ENCODE data around the gene CARMIL1.

Gene CARMIL1

GRCh38 chr6:25485821-25486534, 206.8 kb downstream of the CARMIL1 start:
- no peak for DNase-seq

GRCh38 chr6:25486550-25486949, 207.4 kb downstream of the CARMIL1 start:
- DNase-seq: no peak

GRCh38 chr6:25487012-25487411, 207.8 kb downstream of the CARMIL1 start:
- DNase-seq: no peak

- DNase-seq: no peak
Observed at GRCh38 chr6:25488156-25488555, 209.0 kb downstream of the CARMIL1 start.

GRCh38 chr6:25489399-25489798, 210.2 kb downstream of the CARMIL1 start:
- DNase-seq: no peak

GRCh38 chr6:25490018-25490801, 211.0 kb downstream of the CARMIL1 start:
- DNase-seq: peak; percentile 17 to 34 (median 20)

- no peak for DNase-seq
Observed at GRCh38 chr6:25492951-25493350, 213.8 kb downstream of the CARMIL1 start.

- DNase-seq: no peak
Observed at GRCh38 chr6:25494469-25494868, 215.3 kb downstream of the CARMIL1 start.

GRCh38 chr6:25497383-25498040, 218.3 kb downstream of the CARMIL1 start:
- no peak for DNase-seq

GRCh38 chr6:25498505-25498904, 219.3 kb downstream of the CARMIL1 start:
- no peak for DNase-seq

- no peak for DNase-seq
Observed at GRCh38 chr6:25499615-25500235, 220.6 kb downstream of the CARMIL1 start.

GRCh38 chr6:25503686-25504085, 224.5 kb downstream of the CARMIL1 start:
- DNase-seq: no peak

GRCh38 chr6:25504661-25505060, 225.5 kb downstream of the CARMIL1 start:
- no peak for DNase-seq

- no peak for DNase-seq
Observed at GRCh38 chr6:25506020-25506419, 226.8 kb downstream of the CARMIL1 start.

GRCh38 chr6:25508051-25508450, 228.9 kb downstream of the CARMIL1 start:
- DNase-seq: no peak

- DNase-seq: no peak
Observed at GRCh38 chr6:25511376-25511775, 232.2 kb downstream of the CARMIL1 start.

GRCh38 chr6:25512560-25512959, 233.4 kb downstream of the CARMIL1 start:
- no peak for DNase-seq

GRCh38 chr6:25519856-25520255, 240.7 kb downstream of the CARMIL1 start:
- DNase-seq: no peak

GRCh38 chr6:25524542-25524941, 245.4 kb downstream of the CARMIL1 start:
- DNase-seq: no peak

GRCh38 chr6:25525078-25525477, 245.9 kb downstream of the CARMIL1 start:
- DNase-seq: no peak

GRCh38 chr6:25534942-25535631, 255.9 kb downstream of the CARMIL1 start:
- no peak for DNase-seq

GRCh38 chr6:25535632-25536225, 256.6 kb downstream of the CARMIL1 start:
- DNase-seq: no peak
